NT2/D1 (cell line): ENCODE measurements around the gene KRT6B.
"Not testable (repeated sequence)": the region's sequence is repeated elsewhere in the genome, so short reads cannot be mapped to it uniquely, and the experiment has no call there.

Experiments used
- YY1 ChIP-seq: IDR thresholded peaks from 2 replicates; pipeline ENCODE4 v1.6.1; 2011; ENCODE audit not compliant: insufficient read length, insufficient read depth
- ZNF274 ChIP-seq: IDR thresholded peaks from 2 replicates; pipeline ENCODE4 v1.6.1; 2011; ENCODE audit warnings: mild to moderate bottlenecking, low read depth, low read length

GRCh38 chr12:52447196-52447595 is 4.8 kb downstream of the KRT6B start:
- not testable (repeated sequence) for TF ChIP-seq ZNF274, YY1
